HG03159 (cell line): ENCODE data around the gene PTPRD.

Source experiments
- ATAC-seq: cut with Tn5 transposase; IDR thresholded peaks from one replicate; pipeline ENCODE4 v1.9.1; 2021; ENCODE audit warnings: mild to moderate bottlenecking, moderate library complexity; ENCODE audit not compliant: unreplicated experiment

Gene PTPRD

DNA sequence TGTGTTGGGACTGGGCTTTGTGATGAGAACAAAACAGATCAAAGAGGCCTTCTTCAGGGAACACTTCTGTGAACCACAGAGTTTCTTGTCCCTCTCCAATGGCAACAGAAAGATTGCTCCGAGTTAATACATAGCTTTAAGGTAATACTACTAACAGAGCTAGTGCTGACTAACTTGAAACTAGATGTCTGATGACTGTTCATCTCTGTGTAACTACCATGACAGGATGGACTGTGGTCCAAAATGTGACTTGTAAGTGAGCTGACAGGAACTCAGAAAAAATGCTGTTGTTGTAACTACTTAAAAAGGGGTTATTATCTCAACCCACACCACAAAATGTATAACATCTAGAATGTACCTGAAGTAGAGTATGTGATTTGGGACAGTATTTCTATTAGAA is 2183.0 kb downstream of the PTPRD start:
- no peak for ATAC-seq

DNA sequence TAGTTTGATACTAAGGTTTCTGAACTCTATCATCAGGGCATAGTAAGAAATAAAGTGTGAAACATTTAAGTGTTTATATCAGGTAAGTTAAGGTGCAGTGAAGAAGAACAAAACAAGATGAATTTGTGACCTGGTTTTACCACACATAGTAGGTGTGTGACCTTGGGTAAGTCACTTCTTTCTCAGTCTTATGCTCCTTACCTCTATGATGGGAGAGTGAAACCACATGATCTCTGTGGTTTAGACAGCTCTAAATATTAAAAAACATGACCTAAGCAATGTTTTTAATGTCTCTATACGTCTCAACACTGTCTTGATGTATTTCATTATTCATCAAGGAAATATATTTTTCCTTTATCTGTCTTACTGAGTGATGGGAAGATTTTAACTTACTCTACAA is 2183.6 kb downstream of the PTPRD start:
- ATAC-seq: no peak

DNA sequence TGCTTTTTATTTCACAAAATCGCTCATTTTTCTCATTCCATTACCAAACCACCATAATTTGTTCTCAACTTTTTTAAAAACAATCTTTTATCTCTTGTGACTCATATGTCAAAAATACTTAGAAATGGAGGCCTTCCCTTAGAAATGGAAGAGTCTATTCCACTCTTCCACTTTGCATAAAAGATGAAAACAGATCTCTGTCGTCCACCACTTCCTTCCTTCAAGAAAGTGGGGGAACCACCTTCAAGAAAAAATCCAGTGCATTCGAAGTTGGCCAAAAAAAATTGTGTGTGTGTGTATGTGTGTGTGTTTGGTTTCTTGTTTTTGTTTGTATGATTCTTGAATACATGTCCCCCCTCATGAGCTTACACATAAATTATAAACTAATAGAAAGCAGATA is 2184.4 kb downstream of the PTPRD start:
- no peak for ATAC-seq

DNA sequence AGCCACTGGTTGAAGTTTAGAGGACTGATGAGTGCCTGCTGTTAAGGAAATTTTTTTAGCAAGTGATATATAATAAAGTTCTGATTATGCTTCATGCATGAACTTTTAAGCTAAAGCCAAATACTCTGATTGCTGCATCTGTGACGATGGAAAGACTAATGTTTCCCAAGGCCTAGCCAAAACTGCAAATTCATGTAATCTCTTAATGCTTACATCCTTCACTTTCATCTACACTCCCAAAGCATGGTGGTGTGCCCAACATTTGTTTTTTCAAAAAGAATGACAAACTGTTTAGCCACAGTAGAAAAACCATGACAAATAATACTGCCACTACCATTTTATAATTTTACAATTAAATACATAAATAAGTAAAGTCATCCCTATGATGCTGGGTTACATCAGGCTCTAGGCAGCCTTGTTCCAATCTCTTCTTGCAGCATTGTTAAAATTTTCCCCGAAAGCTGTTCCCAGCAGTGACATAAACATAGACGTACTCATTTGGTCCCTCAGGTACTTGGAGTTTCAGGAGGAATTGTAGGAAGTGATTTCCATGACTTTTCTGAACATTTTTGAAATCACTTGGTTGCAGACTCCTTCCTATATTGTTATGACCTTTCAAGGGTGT is 2187.9 kb downstream of the PTPRD start:
- ATAC-seq: no peak

DNA sequence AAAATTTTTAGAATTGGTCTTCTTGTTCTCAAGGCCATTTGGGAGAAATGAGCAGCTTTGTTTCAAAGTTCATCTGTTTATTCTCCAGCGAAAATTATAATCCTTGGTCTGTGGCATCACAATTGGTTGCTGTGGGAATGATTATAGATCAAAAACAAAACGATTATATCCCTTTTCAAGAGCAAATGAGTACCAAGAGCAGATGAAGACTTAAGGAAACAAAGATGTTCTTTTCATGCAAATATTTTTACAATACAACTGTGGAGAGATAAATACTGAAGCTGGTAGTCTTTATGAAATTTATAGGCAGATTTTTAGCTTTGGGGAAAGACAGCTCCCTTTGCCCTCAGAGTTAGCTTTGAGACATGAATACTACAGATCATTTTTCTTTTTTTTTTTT is 2192.4 kb downstream of the PTPRD start:
- no peak for ATAC-seq

DNA sequence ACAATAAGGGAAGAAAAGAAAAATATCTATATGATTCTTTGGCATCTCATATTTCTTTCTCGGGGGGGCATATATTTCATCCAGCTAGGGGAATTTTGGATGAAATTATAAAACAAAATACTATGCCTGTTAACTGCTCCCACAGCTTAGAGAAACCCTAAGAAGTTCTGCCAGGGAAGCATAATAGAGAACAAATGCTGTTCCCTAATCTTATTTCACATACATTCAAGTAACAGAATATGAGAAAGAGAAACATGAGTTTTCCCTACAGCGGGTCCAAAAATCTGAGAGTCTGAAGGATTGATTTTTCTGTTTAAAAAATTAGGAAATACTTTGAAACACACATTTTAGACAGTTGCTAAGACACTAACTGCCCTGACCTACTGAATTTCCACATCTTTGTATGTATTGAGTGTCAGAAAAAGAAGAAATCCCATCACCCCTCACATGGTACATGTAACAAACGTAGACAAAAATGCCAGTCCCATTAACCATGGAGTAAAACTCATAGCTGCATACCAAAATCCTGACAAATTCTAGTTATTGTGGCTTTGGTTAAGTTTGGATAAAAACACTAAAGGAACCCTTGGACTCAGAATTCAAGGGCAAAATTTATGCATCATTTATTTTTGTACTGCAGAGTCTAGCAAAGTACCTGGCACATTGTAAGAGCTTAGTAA is 2193.1 kb downstream of the PTPRD start:
- ATAC-seq: no peak

DNA sequence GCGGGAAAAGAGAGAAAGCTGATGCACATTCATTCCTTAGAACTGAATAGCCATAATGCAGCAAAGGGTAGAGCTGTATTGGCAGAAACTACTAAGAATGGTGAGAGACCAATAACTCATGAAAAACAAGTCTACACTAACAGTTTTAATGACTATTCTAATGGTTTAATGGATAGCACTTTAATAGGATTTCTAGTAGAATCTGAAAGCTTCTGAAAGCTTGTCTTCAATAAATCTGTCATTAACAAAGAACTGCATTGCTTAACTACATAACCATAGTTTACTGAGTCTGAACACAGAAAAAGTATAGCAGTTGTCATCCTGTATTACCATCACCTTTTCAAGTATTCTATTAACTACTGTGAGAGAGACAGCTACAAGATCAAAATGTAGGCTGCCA is 2195.5 kb downstream of the PTPRD start:
- ATAC-seq: no peak

DNA sequence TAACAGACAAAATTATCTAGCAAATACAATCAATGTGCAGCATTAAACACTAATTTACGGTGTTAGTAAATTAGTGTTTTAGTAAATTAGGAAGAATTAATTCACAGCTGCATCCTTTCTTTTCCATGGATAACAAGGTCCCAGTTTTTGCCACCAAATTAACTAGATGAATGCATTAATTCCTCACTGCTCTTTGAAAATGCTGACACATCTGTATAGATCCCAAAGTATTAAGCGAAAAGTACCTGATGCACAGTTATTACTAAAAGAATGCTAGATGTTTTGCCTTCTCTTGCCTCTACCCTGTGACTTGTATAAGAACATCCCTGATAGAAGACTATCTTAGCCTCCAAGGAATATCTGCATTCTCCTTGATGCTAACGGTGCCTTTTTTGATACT is 2200.5 kb downstream of the PTPRD start:
- no peak for ATAC-seq

DNA sequence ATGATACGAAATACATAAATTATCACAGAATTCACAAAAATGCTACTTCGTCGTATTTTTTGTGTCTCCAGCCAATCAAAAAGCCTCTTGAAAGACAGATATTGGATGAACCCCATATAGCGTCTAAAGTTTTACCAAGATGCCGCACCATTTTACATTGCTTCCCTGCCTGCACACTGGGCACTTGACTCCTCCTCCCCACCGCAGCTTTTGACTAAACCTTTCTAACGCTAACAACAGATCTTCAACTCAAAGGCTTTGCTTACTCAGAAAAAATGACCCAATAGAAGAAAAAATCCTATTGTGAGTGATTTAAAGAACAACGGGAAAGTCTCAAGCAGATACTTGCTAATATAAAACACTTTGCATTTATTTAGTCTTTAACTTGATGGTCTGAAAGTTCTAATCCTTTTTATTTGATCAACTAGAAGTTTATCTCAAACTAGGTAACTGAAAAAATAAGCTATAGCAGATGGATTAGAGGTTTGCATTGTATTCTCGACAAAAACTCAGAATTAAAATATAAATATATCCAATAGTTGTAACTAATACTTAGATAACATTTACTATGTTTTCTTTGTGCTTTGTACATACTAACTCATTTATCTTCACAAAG is 2204.1 kb downstream of the PTPRD start:
- ATAC-seq: no peak

DNA sequence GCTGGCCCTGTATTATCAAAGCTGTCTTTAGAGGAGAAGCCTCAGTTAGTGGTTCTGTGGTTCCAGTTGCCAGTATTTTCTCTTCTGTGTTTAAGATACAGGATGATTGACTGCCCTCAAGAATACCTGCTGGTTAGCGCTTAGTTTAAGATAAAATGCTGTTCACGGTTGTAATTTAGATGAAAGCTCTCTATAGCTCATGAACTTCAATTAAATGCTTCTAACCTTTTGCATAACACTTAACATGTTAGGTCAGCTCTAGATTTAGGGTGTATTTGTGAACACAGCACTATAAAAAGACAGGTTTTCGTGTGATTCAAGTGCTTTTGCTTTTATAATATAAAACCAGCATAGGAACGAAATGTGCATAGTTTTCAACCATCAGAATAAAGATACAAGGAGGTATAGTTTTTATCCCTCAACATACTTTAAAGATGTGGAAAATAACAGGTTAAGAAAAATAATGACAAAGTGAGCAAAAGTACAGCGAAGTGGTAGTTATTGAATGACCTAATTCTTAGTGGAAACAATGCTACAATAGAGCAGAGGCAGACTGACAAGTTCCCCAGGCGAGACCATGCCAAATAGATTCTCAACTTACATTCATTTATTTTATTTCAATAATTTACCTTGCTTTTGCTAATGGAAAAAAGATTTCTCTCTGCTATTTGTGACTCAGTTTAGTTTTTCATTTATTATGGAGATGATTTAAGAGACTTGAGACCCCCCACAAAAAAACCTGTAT is 2210.7 kb downstream of the PTPRD start:
- no peak for ATAC-seq

DNA sequence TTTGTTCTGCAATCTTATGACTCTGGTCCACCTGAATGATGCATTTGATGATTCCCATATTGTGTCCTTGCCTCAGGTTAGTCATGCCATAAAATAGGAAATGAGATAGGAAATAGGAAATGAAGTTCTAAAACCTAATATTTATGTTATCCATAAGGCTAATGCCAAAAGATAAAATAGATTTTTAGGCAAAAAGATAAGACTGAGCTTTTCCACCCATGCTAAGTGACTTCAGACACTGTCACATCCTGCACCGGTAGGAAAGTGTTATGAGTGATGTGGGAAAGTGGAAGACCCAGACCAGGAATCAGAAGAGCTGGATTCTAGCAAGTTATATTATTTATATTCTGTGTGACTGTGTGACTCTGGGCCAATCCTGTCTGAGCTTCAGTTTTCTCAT is 2212.4 kb downstream of the PTPRD start:
- ATAC-seq: no peak

DNA sequence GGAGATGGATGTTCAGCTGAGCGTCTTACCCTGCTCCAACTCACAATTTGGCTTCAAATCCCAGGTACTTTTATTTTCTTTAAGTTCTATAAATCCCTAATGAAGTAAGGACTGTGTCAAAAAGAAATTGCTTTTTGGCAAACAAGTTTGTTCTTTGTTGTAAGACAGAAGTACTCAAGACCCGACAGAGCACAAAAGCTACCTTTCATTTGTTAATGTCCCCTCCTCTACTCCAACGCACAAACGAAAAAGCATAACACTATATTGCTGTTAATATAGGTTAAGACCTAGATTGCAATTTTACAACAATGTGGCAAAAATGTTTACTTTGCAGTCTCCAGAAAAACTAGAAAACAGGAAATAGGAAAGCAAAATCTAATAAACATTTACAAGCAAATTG is 2217.8 kb downstream of the PTPRD start:
- no peak for ATAC-seq

DNA sequence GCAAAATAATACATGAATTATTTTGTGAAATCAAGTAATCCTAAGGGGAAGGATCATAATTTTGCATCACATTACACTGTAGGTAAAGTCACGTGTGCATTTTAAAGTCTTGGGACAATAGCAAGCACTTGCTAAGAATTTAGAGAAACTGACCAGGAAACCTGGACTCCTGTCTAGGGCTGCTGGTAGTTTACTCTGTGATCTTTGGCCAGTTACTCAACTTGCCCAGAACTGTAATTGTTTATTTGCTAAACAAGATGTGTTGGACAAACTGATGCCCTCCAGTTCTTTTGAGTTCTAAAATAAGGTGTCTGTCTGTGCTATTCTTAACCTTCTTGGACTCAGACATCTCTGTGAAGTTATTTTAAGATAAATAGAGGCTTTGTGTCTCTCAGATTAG is 2218.5 kb downstream of the PTPRD start:
- no peak for ATAC-seq

DNA sequence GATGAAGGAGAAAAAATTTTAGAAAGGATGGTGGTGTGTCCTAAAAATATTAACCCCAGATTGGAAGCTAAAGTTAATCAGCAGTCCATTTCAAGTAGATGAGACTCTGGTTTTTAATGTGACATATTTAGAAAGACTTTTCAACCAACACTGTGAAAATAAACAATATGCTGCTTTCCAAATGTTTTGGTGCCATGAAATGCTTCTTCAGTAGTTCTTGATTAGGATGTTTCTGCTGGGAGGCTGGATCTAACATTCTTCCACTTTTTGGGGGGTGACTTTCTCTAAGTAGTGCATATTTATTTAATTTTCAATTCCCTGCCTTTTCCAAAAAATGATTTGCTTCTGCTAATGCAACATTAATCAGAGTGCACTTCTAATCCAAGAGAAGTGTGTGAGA is 2219.9 kb downstream of the PTPRD start:
- ATAC-seq: no peak

DNA sequence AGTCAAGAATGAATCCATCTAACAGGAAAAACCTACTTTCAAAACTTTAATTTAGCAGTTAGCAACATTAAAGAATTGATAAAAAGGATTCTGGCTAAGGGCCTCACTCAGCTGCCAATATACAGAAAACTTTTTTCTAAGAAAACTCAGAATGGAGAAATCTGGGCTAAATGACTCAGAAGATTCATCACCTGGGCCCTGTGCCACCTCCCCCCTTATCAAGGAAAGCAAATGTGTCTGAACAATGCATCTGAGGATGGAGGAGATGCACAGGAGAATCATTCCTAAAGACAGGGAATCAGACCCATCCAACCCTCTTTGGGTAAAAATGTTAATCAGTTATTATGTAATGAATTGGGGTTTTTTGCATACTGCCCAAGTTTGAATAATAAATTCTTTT is 2221.2 kb downstream of the PTPRD start:
- no peak for ATAC-seq

DNA sequence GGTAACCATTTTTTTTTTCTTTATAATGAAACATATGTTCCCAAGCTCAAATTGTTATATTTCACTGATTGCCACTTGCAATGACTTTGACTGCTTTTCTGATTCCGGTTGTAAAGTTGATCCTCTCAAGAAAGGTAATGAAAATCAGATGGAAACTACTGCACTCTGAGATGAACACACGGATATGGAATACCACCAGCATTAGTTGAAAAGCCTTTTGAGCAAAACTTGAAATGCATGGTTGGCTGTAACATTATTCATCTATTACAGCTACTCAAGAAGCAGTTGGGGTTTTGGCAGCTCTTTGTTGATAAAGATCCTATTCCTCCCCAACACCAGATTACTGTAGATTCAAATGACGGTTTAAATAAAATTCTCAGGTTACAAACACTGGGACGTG is 2221.7 kb downstream of the PTPRD start:
- no peak for ATAC-seq

DNA sequence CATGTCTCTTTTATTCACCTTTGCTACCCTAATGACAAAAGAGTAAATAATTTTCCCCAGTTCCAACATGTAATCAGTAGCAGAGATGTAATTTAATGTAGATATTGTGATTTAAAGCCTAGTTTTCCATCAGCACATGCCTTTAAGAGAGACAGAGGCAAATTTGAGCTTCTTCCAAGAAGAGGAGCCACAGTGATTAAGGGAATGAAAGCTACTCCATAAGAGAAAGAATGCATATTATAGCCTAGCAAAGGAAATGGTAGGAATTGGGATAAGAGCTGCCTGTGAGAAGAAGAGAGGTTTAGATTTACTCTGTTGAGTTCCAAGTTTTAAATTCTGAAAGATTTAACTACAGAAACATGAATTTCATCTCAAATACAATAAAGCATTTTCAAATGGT is 2222.2 kb downstream of the PTPRD start:
- no peak for ATAC-seq

DNA sequence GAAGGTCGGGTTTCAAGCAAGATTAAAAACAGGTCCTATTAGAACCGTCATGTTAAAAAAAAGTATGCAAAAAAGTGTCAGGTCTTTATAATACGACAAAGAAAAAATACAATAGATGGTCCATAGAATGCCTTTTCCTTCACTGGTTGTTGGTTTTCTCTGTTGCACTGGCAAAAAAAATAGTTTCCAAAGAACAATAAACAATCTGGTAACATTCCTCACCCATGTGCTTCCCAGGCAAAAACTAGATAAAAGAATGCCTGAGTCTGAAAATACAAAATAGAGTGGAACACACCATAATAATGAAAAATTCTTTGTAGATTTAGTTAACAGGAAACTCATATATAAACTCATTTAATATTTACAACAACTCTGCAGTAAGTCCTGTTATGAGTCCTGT is 2223.3 kb downstream of the PTPRD start:
- no peak for ATAC-seq

DNA sequence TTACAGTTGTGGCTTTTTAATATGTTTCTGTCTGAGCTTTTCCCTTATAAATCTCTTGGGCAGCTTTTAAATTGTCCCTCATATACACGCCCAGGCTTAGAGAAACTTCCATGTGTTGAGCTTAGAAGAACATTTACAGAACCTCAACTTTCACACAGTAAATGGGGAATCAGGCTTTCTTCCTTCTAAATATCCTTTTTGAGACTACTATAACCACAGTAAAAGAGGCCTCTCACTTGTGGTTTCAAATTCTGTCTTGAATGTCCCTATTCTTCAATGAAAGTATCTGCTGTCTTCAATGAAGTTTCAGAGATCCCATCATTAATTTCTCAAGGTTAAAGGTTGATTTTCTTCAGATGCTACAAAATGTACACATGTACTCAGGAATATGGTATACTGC is 2224.7 kb downstream of the PTPRD start:
- ATAC-seq: no peak

DNA sequence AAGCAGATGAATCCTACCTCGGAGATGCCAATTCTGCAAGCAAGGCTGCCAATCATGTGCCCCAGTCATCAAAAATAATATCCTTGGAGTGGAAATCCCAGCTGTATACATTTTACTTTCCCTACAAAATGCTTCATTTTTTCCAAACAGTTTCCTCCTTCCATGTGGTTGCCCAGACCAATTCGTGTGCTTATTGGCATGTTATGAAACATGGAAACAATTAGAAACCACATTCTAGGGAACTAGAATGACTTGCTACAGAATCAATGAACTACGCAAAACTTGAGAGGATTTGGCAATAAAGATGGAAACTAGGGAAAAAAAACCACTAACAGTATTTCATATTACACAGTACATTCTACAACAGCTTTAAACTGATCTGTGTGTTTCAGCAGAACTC is 2228.7 kb downstream of the PTPRD start:
- no peak for ATAC-seq

DNA sequence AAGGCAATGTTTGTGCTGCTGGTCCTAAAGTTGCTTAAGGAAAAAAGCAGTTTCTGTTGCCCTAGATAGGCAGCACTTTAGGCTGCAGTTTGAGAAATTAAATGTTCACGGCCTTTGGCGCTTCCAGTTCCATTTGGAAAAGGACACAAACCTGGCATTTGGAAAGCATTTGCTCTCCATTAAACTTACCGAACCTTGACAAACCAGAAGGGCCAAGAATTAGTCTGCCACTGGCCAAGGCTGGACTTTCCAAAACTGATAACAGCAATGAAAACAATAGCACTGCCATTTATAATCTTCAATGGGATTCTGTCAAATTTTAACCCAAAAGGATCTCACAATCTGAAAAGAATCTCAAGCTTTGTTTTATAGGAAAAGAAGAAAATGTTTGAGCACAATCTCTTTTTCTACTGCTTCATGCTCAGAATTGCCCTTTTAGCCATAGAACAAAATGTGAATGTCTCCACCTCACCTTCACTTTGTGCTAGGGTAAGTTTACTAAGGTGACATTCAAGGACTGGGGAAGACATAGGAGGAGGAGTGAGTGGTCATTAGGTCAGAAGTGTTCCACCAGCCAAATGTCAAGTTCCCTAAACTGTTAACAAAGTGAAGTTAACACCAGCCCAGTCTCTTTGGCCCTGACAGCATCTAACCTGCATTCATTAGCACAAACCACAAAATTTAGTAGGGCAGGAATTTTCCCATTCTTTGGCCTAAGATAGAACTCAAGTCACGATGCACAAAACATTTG is 2229.8 kb downstream of the PTPRD start:
- ATAC-seq: no peak
